HG02885 (cell line): ENCODE data around the gene FBH1.
"Not testable (repeated sequence)": the region's sequence is repeated elsewhere in the genome, so short reads cannot be mapped to it uniquely, and the experiment has no call there.

Experiments used
- ATAC-seq: cut with Tn5 transposase; IDR thresholded peaks from one replicate; pipeline ENCODE4 v1.9.1; 2021; ENCODE audit warnings: mild to moderate bottlenecking; ENCODE audit not compliant: unreplicated experiment, poor library complexity

The FBH1 gene

DNA sequence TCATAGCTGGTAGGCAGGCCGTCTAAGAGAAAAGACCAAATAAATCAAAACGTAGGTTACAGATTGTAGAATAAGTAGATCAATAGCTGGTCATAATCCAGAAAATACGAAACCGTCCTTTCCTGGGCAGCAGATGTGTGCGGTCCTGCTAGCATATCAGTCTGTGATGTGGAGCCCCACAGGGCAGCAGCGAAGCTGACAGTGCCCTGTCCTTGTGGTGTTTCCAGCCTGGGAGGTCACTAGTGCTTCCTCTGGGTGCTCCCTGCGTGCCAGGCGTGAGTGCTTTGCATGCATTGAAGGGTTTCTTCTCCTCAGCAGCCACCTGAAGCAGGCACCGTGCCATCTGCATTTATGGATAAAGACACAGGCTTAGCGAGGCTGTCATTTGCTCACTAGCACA, 45.6 kb downstream of the FBH1 start:
- no peak for ATAC-seq

GRCh38 chr10:5937016-5937415, 47.0 kb downstream of the FBH1 start:
- no peak for ATAC-seq

- ATAC-seq = no peak
Observed at GRCh38 chr10:5938291-5938690, 48.2 kb downstream of the FBH1 start.

DNA sequence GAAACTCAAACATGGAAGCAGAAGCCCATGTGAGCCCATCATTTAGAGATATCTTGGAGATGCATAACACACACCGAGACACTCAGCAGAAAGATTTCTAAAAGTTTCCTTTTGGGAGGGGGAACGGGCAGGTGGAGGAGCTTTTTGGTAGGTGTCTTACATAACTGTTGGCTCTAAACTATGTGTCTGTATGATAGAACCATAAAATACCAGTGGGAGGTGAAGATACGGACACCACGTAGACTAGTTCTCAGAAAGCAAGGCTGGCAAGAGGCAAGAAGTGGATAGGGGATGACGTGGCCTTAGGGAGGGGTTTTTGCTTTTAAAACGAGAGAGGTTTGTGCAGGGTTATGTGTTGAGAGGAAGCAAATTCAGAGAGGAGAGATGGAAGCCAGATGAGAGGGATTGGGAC, 50.8 kb downstream of the FBH1 start:
- no peak for ATAC-seq

GRCh38 chr10:5941579-5941978, 51.5 kb downstream of the FBH1 start:
- no peak for ATAC-seq

GRCh38 chr10:5942001-5942400, 52.0 kb downstream of the FBH1 start:
- ATAC-seq = no peak

DNA sequence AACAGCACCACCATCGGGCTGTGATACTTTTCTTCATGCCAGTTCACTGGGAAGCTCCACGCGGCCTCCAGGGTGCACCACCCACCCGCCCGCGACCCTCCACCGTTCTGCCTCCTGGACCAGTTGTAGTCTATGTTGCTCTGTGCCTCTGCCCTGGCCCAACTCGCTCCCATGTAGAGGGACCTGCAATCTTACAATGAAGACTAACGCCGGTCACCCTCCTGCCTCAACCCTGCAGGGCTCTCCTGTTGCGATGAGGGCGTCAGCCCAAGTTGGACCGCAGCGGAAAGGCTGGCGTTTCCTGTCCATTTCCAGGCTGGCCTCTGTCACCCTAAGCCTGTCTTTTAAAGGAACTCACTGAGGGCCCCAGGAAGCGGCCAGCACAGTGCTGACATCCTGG, 52.4 kb downstream of the FBH1 start:
- ATAC-seq = no peak

- ATAC-seq = no peak
Observed at GRCh38 chr10:5943536-5943935, 53.5 kb downstream of the FBH1 start.

DNA sequence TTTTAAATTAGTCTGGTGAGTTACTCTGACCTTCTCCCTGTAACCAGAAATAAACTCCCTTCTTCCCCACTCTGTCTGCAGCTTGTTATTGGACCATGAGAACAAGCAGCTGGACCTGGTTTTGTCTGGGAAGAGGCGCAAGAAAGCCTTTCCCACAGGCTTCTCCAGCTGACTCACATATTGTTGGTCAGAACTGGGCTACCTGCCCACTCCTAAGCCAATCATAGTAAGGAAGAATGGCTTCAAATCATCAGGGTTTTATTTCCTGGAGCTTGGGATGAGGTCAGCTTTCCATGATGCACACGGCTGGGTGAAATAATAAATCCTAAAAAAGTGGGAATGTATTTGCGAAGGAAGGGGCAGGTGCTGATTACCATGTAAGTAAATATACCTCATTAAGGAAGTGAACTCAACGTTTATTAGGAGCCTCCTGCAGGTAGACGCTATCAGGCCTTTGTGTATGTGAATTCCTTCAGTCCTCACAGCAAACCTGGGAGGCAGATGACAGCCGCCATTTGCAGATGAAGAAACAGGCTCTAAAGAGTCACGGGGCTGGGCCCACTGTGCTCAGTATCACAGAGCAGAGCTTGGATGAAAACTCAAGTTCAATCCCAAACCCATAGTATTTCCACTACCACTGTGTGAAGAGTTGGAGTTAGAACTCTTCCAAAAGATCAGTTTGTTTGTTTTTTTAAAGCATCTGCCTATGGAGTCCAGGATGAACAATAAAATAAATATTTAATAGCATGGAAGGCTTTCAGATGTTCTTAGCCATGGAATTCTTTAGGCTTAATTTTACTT, 54.5 kb downstream of the FBH1 start:
- ATAC-seq = no peak

- ATAC-seq = no peak
Observed at GRCh38 chr10:5945190-5945509, 55.1 kb downstream of the FBH1 start.

DNA sequence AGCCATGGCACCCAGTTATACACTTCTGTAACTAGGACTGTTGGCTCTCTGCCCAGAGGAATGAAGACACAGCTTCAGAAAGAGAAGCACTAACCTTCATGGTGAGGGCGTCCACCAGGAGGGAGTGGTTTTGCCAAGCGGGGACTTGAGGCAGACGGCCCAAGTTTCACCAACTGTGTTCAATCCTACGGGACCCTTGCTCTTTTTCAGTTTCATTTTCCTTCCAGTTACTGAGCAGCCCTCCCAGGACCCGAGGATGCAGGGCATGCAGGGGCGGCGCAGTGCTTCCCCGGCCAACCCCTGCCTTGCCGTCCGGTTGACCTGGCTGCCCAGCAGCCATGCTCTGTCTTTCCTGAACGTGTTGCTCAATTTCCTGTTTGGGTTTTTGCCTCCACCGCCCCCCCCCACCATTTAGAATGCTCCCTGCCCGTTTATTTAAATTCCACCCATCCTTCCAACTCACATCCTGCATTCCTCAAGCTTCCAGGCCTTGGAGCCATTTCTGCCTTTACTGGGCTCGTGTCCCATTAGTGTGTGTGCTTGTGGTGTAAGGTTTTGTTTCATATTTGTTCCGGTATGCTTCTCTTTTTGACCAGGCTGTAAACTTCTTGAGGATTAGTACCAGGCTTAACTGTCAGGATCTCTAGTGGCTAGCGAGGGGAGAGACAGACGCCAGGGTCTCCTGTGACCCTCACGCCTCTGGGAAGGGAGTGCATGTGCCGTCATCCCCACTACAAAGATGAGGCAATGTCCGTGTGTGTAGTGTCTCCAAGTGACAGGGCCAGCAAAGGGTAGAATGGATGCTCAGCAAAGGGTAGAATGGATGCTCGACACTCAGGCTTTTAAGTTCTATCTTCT, 55.7 kb downstream of the FBH1 start:
- ATAC-seq = no peak

DNA sequence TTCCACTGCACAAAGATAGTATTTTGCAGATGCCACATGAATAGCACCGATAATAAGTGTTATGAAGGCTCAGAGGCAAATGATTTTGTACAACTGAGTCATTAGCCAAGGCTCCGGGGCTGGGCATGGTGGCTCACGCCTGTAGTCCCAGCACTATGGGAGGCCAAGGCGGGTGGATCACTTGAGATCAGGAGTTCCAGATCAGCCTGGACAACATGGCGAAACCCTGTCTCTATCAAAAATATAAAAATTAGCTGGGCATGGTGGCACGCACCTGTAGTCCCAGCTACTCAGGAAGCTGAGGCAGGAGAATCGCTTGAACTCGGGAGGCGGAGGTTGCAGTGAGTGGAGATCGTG, 56.4 kb downstream of the FBH1 start:
- not testable (repeated sequence) for ATAC-seq

DNA sequence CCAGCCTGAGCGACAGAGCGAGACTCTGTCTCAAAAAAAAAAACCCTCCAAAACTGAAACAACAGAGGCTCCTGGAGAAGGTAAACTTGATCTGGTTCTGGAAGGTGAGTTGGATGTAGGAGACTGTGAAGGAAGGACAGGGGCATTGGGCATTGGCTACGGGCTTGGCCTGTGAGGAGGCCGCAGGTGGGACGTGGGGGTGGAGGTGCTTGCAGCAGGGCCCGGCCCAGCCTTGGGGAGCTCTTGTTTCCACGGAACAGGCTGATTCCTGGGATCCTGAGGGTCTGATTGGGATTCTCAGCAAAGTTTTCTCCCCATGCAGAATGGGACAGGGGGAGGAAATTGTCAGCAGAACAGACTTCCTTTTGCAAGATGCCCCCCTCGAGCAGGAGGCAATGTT, 56.7 kb downstream of the FBH1 start:
- no peak for ATAC-seq

- no peak for ATAC-seq
Observed at GRCh38 chr10:5947471-5948207, 57.6 kb downstream of the FBH1 start.

GRCh38 chr10:5948208-5948585, 58.2 kb downstream of the FBH1 start:
- ATAC-seq = no peak

GRCh38 chr10:5949009-5949759, 59.1 kb downstream of the FBH1 start:
- ATAC-seq = no peak

- no peak for ATAC-seq
Observed at GRCh38 chr10:5951167-5951711, 61.2 kb downstream of the FBH1 start.

GRCh38 chr10:5951721-5952407, 61.8 kb downstream of the FBH1 start:
- no peak for ATAC-seq

DNA sequence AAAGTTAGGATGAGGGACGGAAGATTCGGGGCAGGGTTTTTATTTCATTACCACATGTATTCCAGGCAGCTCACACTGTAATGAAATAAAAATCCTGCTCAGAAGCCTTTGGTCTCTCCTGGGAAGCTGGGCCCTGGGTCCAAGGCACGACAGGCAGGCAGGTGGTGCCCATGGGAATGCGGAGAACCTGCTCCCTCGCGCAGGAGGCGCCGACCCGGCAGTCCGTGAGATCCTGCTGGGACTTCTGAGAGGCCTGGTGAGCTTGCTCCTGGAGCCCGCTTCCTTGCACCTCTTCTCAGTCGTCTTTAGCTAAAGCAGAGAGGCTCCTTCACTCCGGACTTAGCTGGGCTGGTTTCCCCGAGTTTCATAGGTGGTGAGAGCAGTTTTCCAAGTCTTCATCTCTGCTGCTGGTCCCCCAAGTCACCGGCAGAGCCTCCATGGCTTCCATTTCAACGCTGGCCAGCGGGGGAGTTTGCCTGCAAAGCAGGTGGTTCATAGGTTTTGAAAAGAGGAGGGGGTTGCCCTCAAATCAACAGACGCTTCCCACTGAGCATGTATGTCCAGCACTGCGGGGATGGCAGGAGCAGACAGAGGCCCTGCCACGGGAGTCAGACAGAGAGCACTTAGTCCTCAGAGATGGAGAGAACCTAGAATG, 62.8 kb downstream of the FBH1 start:
- no peak for ATAC-seq
